NCI-H510A (cell line): ENCODE results near the gene CCL2.

ENCODE experiments used
- DNase-seq: peaks from one replicate; lab custom pipeline; 2025; lab: John Stamatoyannopoulos, UW

CCL2 gene

GRCh38 chr17:34241062-34241461 is 14.0 kb upstream of the CCL2 start:
- no peak for DNase-seq

- DNase-seq, result no peak
Observed at GRCh38 chr17:34242587-34243363, 12.3 kb upstream of the CCL2 start.

DNA sequence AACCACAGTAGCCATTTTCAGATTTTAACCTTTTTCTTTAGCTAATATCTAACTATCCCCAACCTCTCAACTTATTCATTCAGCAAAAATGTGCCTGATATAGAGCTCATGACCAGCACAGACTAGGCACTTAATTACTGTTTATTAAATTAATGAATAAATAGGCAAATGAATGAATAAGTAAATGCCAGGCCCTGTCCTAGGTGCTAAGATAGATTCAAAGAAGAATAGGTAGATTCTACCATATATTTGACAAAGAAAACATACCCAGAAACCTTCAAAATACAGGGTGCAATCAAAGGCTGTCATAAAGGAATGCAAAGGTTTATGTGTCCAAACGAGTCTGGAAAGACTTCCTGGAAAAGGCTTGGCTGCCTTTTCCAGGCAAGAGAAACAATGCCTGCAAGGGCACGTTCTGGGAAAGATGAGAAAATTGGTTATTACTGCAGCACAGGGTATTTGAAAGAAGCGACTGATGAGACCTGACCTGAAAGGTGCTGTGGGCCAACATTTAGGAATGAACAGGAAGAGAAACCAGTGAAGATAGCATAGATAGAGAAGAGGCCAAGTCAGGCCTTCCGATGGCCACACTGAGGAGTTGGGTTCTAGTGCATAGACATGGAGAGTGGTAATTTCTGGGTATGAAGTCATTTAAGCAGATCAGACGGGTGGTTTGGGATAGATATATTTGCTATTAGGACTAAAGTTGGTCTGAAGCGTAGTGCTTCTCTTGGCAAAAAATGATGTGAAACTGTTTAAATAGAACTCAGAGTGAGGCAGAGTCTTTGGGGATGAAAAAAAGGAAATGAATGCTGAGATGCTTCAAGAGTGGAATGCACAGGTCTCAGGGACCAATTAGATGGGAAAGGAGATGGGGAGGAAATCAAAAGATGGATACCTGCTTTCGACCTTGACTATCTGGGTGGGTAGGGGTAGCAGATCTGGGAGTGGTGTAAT is 11.4 kb upstream of the CCL2 start:
- DNase-seq, result no peak

- no peak for DNase-seq
Observed at GRCh38 chr17:34245351-34245905, 9.7 kb upstream of the CCL2 start.

DNA sequence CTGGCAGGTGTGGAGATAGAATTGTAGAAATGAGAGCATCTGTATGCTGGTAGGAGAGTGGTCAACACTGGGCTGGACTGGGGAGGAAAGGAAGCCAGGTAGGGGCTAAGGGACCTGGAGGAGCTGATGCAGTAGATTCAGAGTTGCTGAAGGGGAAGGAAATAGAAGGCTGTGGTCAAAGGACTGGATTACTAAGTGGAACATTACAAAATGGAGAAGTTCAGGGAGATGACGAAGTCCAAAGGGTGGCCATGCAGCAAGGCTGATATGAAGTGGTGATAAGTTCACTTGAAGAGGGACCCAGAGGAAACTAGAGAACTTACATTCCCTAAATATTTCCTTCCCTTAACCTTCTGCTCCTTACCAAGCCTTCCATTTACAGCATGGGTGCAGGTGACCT is 8.6 kb upstream of the CCL2 start:
- DNase-seq, result no peak

GRCh38 chr17:34246881-34247280 is 8.2 kb upstream of the CCL2 start:
- DNase-seq, result no peak

- DNase-seq, result no peak
Observed at GRCh38 chr17:34248511-34249024, 6.5 kb upstream of the CCL2 start.

DNA sequence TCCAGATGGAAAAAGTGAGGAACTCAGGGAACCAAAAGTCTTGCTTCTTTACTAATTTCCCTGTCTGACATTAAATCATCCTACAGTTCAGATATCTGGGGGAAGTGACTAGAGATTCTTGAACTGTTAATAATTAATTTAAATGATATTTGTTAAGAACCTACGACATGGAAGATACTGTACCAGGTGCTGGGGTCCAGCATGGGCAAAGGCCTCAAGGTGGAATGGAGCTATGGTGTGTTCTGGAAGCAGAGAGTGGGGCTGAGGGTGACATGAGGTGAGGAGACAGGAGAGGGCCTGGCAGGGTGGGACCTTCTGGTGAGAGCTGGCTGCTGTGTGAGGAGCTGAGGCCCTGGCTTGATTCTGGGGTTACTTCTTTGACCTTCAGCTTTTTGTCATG is 6.0 kb upstream of the CCL2 start:
- DNase-seq, result no peak

- DNase-seq, result no peak
Observed at GRCh38 chr17:34249478-34249877, 5.6 kb upstream of the CCL2 start.

DNA sequence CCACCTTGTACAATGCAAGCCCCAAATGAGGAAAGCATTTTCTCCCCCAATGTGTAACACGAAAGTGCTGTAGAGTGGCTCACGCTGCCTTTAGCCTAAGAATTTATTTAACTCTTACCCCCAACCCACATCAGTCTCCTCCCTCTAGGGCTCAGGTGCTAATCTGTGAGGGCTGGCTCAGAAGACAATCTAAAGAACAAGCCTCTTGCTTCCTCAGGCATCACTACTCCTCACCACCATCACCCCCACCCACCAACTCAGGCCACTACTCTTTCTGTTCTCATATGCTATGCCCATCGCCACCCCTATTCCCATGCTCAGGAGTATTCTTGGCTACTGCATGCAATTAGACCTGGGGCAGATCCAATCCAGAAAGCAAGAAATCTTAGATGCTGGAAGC is 3.9 kb upstream of the CCL2 start:
- DNase-seq, result no peak

- no peak for DNase-seq
Observed at GRCh38 chr17:34252095-34252443, 3.0 kb upstream of the CCL2 start.

- DNase-seq, result no peak
Observed at GRCh38 chr17:34252444-34253138, 2.5 kb upstream of the CCL2 start.

- DNase-seq, result no peak
Observed at GRCh38 chr17:34253139-34253525, 2.0 kb upstream of the CCL2 start.

GRCh38 chr17:34254146-34254545 is 939 bp upstream of the CCL2 start:
- no peak for DNase-seq

DNA sequence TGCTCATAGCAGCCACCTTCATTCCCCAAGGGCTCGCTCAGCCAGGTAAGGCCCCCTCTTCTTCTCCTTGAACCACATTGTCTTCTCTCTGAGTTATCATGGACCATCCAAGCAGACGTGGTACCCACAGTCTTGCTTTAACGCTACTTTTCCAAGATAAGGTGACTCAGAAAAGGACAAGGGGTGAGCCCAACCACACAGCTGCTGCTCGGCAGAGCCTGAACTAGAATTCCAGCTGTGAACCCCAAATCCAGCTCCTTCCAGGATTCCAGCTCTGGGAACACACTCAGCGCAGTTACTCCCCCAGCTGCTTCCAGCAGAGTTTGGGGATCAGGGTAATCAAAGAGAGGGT is 272 bp downstream of the CCL2 start:
- DNase-seq, result no peak

- DNase-seq, result no peak
Observed at GRCh38 chr17:34255841-34256240, 756 bp downstream of the CCL2 start.

GRCh38 chr17:34257299-34257985 is 2.4 kb downstream of the CCL2 start:
- no peak for DNase-seq

GRCh38 chr17:34257986-34258326 is 2.9 kb downstream of the CCL2 start:
- no peak for DNase-seq

DNA sequence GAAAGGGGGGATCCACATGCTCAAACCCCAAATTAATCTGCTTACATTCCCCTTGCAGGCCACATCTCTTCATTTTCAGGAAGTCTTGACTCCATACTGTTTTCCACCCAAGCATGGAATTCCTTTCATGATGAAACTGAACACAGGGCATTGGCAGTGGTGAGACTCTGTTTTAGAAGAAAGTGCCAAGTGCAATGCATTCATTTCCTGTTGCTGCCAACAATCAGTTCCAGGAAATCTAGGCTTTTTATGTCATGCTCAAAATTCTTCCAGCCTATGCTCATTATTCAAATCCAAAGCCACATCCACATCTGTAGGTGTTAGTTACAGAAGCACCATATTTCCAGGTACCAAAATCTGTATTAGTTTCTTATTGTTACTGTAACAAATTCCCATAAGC is 4.1 kb downstream of the CCL2 start:
- DNase-seq, result no peak

GRCh38 chr17:34260861-34261260 is 5.8 kb downstream of the CCL2 start:
- DNase-seq, result no peak

DNA sequence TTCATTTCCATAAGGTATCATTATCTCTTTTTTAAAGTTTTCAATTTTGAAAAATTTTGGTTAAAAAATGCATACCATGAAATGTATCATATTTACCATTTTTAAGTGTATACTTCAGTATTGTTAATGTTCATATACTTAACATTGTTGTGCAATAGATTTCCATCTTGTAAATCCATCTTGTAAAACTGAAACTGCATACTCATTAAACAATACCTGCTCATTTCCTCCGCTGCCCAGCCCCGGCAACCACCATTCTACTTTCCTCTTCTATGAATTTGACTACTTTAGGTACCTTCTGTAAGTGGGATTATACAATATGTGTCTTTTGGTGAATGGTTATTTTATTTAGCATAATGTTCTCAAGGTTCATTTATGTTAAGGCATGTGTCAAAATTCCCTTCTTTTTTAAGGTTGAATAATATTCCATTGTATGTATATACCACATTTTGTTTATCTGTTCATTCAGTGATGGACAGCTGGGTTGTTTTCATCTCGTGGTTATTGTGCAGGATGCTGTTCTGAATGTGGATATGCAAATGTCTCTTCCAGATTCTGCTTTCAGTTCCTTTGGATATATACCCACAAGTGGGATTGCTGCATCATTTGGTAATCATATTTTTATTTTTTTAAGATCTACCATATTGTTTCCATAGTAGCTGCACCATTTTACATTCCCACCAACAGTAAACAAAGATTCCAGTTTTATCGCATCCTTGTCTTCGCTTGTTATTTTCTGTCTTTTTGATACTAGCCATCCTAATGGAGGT is 6.7 kb downstream of the CCL2 start:
- DNase-seq, result no peak
